ENCODE measurements around the gene HDGF.

DNA sequence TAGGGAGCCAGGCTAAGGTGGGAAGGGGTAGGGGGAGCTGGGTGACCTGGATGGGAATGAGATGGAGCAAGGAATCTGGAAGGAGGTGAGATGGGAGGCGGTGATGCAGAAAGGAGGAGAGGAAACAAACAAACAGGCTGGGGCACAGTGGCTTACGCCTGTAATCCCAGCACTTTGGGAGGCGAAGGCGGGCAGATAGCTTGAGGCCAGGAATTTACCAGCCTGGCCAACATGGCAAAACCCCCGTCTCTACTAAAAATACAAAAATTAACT, 56.8 kb downstream of the HDGF start:
- TF ChIP-seq MYC (IDR thresholded peaks at IDR 0.05; ENCODE audit: low read depth, low read length) (no peak), POLR2AphosphoS5 (IDR thresholded peaks at IDR 0.05; ENCODE audit: insufficient read depth, low read depth, low read length) (no peak), EZH2 (IDR thresholded peaks at IDR 0.05; ENCODE audit: borderline replicate concordance, low read depth, low read length, severe bottlenecking) (no peak), JUN (IDR thresholded peaks at IDR 0.05; ENCODE audit: borderline replicate concordance, insufficient read depth, insufficient read length, low read depth) (no peak)
- TF ChIP-seq, protein P1, sequence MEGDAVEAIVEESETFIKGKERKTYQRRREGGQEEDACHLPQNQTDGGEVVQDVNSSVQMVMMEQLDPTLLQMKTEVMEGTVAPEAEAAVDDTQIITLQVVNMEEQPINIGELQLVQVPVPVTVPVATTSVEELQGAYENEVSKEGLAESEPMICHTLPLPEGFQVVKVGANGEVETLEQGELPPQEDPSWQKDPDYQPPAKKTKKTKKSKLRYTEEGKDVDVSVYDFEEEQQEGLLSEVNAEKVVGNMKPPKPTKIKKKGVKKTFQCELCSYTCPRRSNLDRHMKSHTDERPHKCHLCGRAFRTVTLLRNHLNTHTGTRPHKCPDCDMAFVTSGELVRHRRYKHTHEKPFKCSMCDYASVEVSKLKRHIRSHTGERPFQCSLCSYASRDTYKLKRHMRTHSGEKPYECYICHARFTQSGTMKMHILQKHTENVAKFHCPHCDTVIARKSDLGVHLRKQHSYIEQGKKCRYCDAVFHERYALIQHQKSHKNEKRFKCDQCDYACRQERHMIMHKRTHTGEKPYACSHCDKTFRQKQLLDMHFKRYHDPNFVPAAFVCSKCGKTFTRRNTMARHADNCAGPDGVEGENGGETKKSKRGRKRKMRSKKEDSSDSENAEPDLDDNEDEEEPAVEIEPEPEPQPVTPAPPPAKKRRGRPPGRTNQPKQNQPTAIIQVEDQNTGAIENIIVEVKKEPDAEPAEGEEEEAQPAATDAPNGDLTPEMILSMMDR (IDR thresholded peaks at IDR 0.05; ENCODE audit: extremely low read depth in 1 of 2, insufficient read depth in 1 of 2, low read depth in 1 of 2, low read length in 2 of 2), result no peak

Data from endothelial cell of umbilical vein (primary cell).